ENCODE data around the gene SEMA3E. TPM values are rescaled to one million over a fixed set of nuclear protein-coding genes. Genes with fewer than 3 reads are reported as not detected.
A peak's percentile ranks its signal among the peaks of the same experiment; 100 is the strongest.

SEMA3E gene
- total and polyA plus RNA-seq, 8 donors, result 2.1 to 38.0 (median 23.8) TPM

DNA sequence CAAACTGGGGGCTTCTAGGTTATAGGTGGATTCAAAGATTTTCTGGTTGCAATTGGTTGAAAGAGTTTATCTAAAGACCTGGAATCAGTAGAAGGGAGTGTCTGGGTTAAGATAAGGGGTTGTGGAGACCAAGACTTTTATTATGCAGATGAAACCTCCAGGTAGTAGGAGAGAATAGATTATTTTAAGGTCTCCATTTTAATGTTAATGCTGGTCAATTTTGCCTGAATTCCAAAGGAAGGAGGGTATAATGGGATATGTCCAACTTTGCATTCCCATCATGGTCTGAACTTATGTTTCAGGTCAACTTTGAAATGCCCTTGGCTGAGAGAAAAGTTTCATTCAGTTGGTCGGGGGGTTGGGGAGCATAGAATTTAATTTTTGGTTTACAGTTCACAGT lies 44.3 kb upstream of the SEMA3E start:
- DNase-seq, result no peak
- Histone ChIP-seq H3K4me3 (no peak overlapping the region), H3K27ac (no peak overlapping the region), H3K27me3 (no peaks in the 10 kb centered on the region), H3K9me3 (no peaks in the 10 kb centered on the region), H3K36me3 (no peaks in the 10 kb centered on the region), H3K4me1 (no peaks in the 10 kb centered on the region)
- TF ChIP-seq, protein P1, sequence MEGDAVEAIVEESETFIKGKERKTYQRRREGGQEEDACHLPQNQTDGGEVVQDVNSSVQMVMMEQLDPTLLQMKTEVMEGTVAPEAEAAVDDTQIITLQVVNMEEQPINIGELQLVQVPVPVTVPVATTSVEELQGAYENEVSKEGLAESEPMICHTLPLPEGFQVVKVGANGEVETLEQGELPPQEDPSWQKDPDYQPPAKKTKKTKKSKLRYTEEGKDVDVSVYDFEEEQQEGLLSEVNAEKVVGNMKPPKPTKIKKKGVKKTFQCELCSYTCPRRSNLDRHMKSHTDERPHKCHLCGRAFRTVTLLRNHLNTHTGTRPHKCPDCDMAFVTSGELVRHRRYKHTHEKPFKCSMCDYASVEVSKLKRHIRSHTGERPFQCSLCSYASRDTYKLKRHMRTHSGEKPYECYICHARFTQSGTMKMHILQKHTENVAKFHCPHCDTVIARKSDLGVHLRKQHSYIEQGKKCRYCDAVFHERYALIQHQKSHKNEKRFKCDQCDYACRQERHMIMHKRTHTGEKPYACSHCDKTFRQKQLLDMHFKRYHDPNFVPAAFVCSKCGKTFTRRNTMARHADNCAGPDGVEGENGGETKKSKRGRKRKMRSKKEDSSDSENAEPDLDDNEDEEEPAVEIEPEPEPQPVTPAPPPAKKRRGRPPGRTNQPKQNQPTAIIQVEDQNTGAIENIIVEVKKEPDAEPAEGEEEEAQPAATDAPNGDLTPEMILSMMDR (IDR thresholded peaks at IDR 0.05), result no peak
- intact Hi-C loops (cut with DNase I), result no loop called here
- ATAC-seq, result no peak

DNA sequence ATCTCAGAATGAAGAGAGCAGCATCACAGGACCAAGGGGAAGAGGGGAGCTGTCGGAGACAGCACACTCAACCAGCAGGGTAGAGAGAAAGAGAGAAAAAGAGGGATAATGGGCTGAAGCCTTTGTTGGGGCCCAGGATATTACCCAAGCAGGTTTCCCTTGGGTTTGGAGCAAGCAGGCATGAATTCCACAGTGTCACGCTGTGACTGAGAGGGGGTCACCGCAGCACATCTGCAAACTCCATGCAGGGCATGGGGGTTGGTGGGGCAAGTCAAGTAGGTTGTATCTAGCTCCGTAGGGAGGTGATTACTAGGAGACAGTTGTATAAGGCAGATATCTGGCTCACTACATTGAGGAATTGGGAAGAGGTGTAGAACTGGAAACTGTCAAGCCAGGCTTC lies 42.2 kb upstream of the SEMA3E start:
- ATAC-seq (no peak), DNase-seq (no peak)
- Histone ChIP-seq H3K27ac (no peak overlapping the region), H3K4me3 (no peak overlapping the region), H3K4me1 (no peaks in the 10 kb centered on the region), H3K36me3 (no peaks in the 10 kb centered on the region), H3K9me3 (no peaks in the 10 kb centered on the region), H3K27me3 (no peaks in the 10 kb centered on the region)
- intact Hi-C loops (cut with DNase I), result no loop called here
- TF ChIP-seq, protein P1 (IDR thresholded peaks at IDR 0.05), result no peak

DNA sequence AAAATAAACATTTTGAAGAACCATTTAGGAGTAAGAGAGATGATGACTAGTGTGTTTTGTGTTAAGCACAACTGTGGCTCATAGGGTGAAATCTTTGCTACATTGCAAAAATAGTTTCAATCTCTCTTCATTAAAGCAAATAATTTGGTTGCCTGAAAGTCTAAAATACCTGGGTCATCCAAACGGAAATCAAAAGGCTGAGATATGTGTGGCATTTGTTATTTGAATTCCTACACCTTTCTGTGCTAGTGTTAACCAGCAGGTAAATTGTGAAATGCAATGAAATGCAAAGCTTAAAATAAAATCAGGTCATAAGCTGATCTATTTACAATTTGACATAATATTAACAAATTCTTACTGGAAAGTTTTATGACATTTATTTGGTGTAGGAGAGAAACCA lies 40.9 kb upstream of the SEMA3E start:
- no peaks in the 10 kb centered on the region for H3K27me3 ChIP-seq
- TF ChIP-seq, protein P1 (IDR thresholded peaks at IDR 0.05), result no peak
- intact Hi-C loops (cut with DNase I), result no loop called here

GRCh38 chr7:83686416-83686815 lies 37.5 kb upstream of the SEMA3E start:
- Histone ChIP-seq H3K27me3 (no peaks in the 10 kb centered on the region), H3K27ac (no peak overlapping the region), H3K4me1 (no peaks in the 10 kb centered on the region), H3K36me3 (no peaks in the 10 kb centered on the region), H3K4me3 (no peak overlapping the region), H3K9me3 (no peaks in the 10 kb centered on the region)
- intact Hi-C loops (cut with DNase I), result no loop called here
- TF ChIP-seq, protein P1 (IDR thresholded peaks at IDR 0.05), result no peak
- DNase-seq (peak in 2 of 4 donors; percentile 30 to 37), ATAC-seq (no peak)

More for the DNA sequence above, 40.9 kb upstream of the SEMA3E start:
- Histone ChIP-seq H3K36me3 (no peaks in the 10 kb centered on the region), H3K4me3 (no peak overlapping the region), H3K27ac (no peak overlapping the region), H3K4me1 (no peaks in the 10 kb centered on the region), H3K9me3 (no peaks in the 10 kb centered on the region)
- ATAC-seq (no peak), DNase-seq (no peak)

DNA sequence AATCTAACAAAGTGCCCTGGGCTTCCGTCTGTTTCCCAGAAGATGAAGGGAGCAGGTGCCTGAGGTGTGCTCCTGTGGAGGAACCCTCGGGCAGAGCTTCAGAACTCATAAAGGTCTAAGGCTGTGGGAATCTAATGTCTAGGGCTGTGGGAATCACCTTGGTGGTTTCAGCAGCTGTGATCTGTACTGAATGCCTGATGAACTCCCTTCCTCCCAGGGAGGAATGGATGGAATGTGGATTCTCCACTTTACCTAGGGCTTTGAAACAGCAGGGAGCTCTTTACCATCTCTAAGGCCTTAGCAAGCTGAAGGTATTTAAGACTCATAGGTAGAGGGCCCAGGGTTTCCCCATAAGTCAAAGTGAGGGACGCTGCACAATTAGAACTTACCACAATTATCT lies 36.0 kb upstream of the SEMA3E start:
- TF ChIP-seq, protein P1 (IDR thresholded peaks at IDR 0.05), result no peak
- Histone ChIP-seq H3K9me3 (no peaks in the 10 kb centered on the region), H3K27me3 (no peaks in the 10 kb centered on the region), H3K4me1 (no peaks in the 10 kb centered on the region), H3K36me3 (no peaks in the 10 kb centered on the region), H3K27ac (no peak overlapping the region), H3K4me3 (no peak overlapping the region)
- intact Hi-C loops (cut with DNase I), result no loop called here
- ATAC-seq, result peak; percentile 92
- peak in 1 of 4 donors; percentile 5 for DNase-seq
